Suprapubic skin (tissue), 4 donors: ENCODE data around the gene NELL1.

Experiments
- CTCF ChIP-seq, 2 donors: fragments of 200-600 bp in 1 of 2; fragments of 450-650 bp in 1 of 2; sonication (generic) in 1 of 2; IDR thresholded peaks; one replicate each; pipeline ENCODE4 v1.5.1; 2016 to 2019; ENCODE audit warnings: antibody characterized with exemption in 2 of 2, mild to moderate bottlenecking in 1 of 2, moderate library complexity in 1 of 2
- EP300 ChIP-seq: sonication (generic); formaldehyde crosslinking; IDR thresholded peaks from one replicate; pipeline ENCODE4 v1.6.1; 2017; ENCODE audit warnings: antibody characterized with exemption
- POLR2AphosphoS5 ChIP-seq, 3 donors: sonication (generic); formaldehyde crosslinking; IDR thresholded peaks; one replicate each; pipeline ENCODE4 v1.6.1; 2017; ENCODE audit warnings: antibody characterized with exemption in 3 of 3

GRCh38 chr11:21552911-21553310 is 883.5 kb downstream of the NELL1 start:
- no peak for TF ChIP-seq CTCF (IDR thresholded peaks at IDR 0.05)
- TF ChIP-seq EP300: no peak
- no peak for TF ChIP-seq POLR2AphosphoS5 (IDR thresholded peaks at IDR 0.05)
